PC-3 (cell line): ENCODE data around the gene ZNF528. TPM values are rescaled to one million over a fixed set of nuclear protein-coding genes. Genes with fewer than 3 reads are reported as not detected.

Experiments used
- ATAC-seq: fragments of 200-7000 bp; cut with Tn5 transposase; 2 replicates; pipeline ENCODE4 v1.9.1; 2020; ENCODE audit warnings: mild to moderate bottlenecking, moderate library complexity
- BruUV-seq: library from RNA; stranded (reverse); fragments of 400-500 nt; replicated peaks from 2 replicates; lab custom pipeline; 2021; lab: Mats Ljungman, UMichigan
- CTCF ChIA-PET: fragments of 300-600 bp; sonication (Branson Sonifier 250); formaldehyde crosslinking; loops from one replicate; lab custom pipeline; 2022; ENCODE audit warnings: antibody characterized with exemption; lab: Charles Lee
- POLR2A ChIA-PET: fragments of 300-600 bp; sonication (Branson Sonifier 250); formaldehyde crosslinking; loops from one replicate; lab custom pipeline; 2022; ENCODE audit warnings: antibody characterized with exemption; ENCODE audit not compliant: unreplicated experiment; lab: Charles Lee
- DNase-seq: peaks from one replicate; pipeline ENCODE4 v3.0.0-alpha.2; 2015
- H2AFZ ChIP-seq: fragments of 300-600 bp; sonication (generic); 2 replicates; pipeline ENCODE4 v1.6.0; 2016; ENCODE audit warnings: antibody characterized with exemption, low read length
- H3F3A ChIP-seq: fragments of 300-600 bp; sonication (generic); one replicate; pipeline ENCODE4 v1.6.0; 2017; ENCODE audit warnings: antibody characterized with exemption, low read length, control low read depth, mild to moderate bottlenecking; ENCODE audit not compliant: unreplicated experiment
- H3K27ac ChIP-seq: fragments of 300-600 bp; sonication (generic); 2 replicates; pipeline ENCODE4 v1.5.1; 2016; ENCODE audit warnings: mild to moderate bottlenecking, low read length
- H3K27me3 ChIP-seq: fragments of 300-600 bp; sonication (generic); 2 replicates; pipeline ENCODE4 v1.6.1; 2016; ENCODE audit warnings: low read length, mixed read lengths
- H3K36me3 ChIP-seq: fragments of 300-600 bp; sonication (generic); 2 replicates; pipeline ENCODE4 v1.6.1; 2016; ENCODE audit warnings: low read depth, mixed run types, low read length, mixed read lengths
- H3K4me1 ChIP-seq: fragments of 300-600 bp; sonication (generic); 2 replicates; pipeline ENCODE4 v1.5.1; 2016; ENCODE audit warnings: low read length; ENCODE audit not compliant: insufficient read depth
- H3K4me2 ChIP-seq: fragments of 300-600 bp; sonication (generic); 2 replicates; pipeline ENCODE4 v1.6.0; 2016; ENCODE audit warnings: low read length
- H3K4me3 ChIP-seq: fragments of 300-600 bp; sonication (generic); 2 replicates; pipeline ENCODE4 v1.5.1; 2016; ENCODE audit warnings: mild to moderate bottlenecking, low read length, mixed read lengths
- H3K79me2 ChIP-seq: fragments of 300-600 bp; sonication (generic); 2 replicates; pipeline ENCODE4 v1.6.1; 2017; ENCODE audit warnings: low read length, mixed read lengths
- H3K9ac ChIP-seq: fragments of 300-600 bp; sonication (generic); 2 replicates; pipeline ENCODE4 v1.6.0; 2016; ENCODE audit warnings: mild to moderate bottlenecking, low read length
- H3K9me2 ChIP-seq: fragments of 300-600 bp; sonication (generic); replicated peaks from 2 replicates; pipeline ENCODE4 v1.6.1; 2016; ENCODE audit warnings: mixed run types, low read length, mixed read lengths
- H3K9me3 ChIP-seq: fragments of 300-600 bp; sonication (generic); 2 replicates; pipeline ENCODE4 v1.6.1; 2016; ENCODE audit warnings: low read length, mixed read lengths
- H4K20me1 ChIP-seq: fragments of 300-600 bp; sonication (generic); 2 replicates; pipeline ENCODE4 v1.6.1; 2016; ENCODE audit warnings: low read length, mixed read lengths
- CTCF ChIP-seq: fragments of 300-600 bp; sonication (generic); conservative IDR thresholded peaks from 2 replicates; pipeline ENCODE4 v1.5.1; 2017; ENCODE audit warnings: antibody characterized with exemption, low read depth, mild to moderate bottlenecking, low read length
- EZH2 ChIP-seq: fragments of 300-600 bp; sonication (generic); IDR thresholded peaks from one replicate; pipeline ENCODE4 v1.6.1; 2017; ENCODE audit warnings: antibody characterized with exemption, mild to moderate bottlenecking, low read length; ENCODE audit not compliant: unreplicated experiment
- EZH2phosphoT487 ChIP-seq: fragments of 300-600 bp; sonication (generic); IDR thresholded peaks from 2 replicates; pipeline ENCODE4 v1.6.1; 2018; ENCODE audit warnings: mild to moderate bottlenecking, antibody characterized with exemption, low read length, borderline replicate concordance
- intact Hi-C: fragments of 100-400 bp; cut with micrococcal nuclease; formaldehyde crosslinking; loops from 2 replicates; pipeline ENCODE4 v1.9.0; 2023
- total RNA-seq: library from RNA; depleted of rRNA; stranded (reverse); fragments of >200 nt; gene quantifications from 2 replicates; pipeline ENCODE4 v1.2.3, GENCODE V29; 2014

ZNF528 gene
- total RNA-seq, 1 experiment from 2014 or later = 5.7 TPM

DNA sequence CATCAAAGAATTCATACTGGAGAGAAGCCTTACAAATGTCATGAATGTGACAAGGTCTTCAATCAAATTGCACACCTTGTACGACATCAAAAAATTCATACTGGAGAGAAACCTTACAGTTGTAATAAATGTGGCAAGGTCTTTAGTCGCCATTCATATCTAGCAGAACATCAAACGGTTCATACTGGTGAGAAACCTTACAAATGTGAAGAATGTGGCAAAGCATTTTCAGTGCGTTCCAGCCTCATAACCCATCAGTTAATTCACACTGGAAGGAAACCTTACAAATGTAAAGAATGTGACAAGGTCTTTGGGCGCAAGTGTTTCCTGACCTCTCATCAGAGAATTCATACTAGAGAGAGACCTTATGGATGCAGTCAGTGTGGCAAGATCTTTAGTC, 18.1 kb downstream of the ZNF528 start:
- Histone ChIP-seq H3K79me2 (no peaks in the 10 kb centered on the region), H3K4me3 (no peak overlapping the region), H2AFZ (no peak overlapping the region), H3F3A (no peaks in the 10 kb centered on the region), H3K9me3 (peaks cover 69% of the 10 kb centered on the region), H3K9me2 (no peaks in the 10 kb centered on the region), H3K27me3 (no peaks in the 10 kb centered on the region), H3K9ac (no peak overlapping the region), H3K4me2 (no peak overlapping the region), H3K4me1 (no peaks in the 10 kb centered on the region), H4K20me1 (no peaks in the 10 kb centered on the region), H3K27ac (no peak overlapping the region), H3K36me3 (peaks cover 4% of the 10 kb centered on the region; the same call in 1 of the 2 replicates)
- TF ChIP-seq CTCF (no peak), EZH2phosphoT487 (no peak), EZH2 (no peak)
- CTCF ChIA-PET = no interaction called here
- intact Hi-C loops = no loop called here
- DNase-seq = no peak
- POLR2A ChIA-PET = no interaction called here
- no TSS peak for BruUV-seq
- no peak for ATAC-seq

DNA sequence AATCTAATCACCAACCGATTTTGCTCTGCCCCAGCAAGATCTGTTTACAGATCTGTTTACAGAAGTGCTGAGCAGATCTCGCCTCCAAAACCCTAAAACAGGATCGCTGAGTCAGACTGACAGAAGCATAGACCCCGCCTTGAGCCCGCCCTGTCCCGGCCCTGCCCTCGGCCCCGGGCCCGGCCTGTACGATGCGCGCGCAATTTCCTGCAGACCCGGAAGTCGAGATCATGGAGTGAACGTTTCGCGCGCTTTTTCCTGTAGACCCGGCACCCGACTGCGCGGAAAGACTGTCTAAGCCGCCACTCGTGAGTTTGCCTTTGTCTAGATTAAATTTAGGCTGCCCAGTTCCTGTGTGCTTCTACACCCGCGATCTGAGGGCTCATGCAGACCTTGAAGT, 31.3 kb downstream of the ZNF528 start, which contains the start of gene ZNF534:
Gene ZNF534, plus strand, starts transcription at position 212 of the 400 bp plus-strand sequence. CDS start 2,327 bp downstream, outside the sequence.
- POLR2A ChIA-PET = no interaction called here
- no peaks in the 10 kb centered on the region for H4K20me1 ChIP-seq
- TF ChIP-seq EZH2phosphoT487 (no peak), EZH2 (no peak), CTCF (no peak)
- ATAC-seq = no peak
- H3K4me1 ChIP-seq = no peaks in the 10 kb centered on the region
- no peaks in the 10 kb centered on the region for H3K79me2 ChIP-seq
- H3K9me2 ChIP-seq = no peaks in the 10 kb centered on the region
- intact Hi-C loops = no loop called here
- no peaks in the 10 kb centered on the region for H3K27me3 ChIP-seq
- CTCF ChIA-PET = no interaction called here
- H3K9ac ChIP-seq = no peak within 1 kb of the TSS
- no peak within 1 kb of the TSS for H3K4me3 ChIP-seq
- no peak for DNase-seq
- BruUV-seq = no TSS peak
- H2AFZ ChIP-seq = no peak within 1 kb of the TSS
- H3F3A ChIP-seq = no peaks in the 10 kb centered on the region
- H3K36me3 ChIP-seq = peaks cover 8% of the 10 kb centered on the region; the same call in 1 of the 2 replicates
- peaks cover 46% of the 10 kb centered on the region for H3K9me3 ChIP-seq
- no peak within 1 kb of the TSS for H3K4me2 ChIP-seq
- no peak within 1 kb of the TSS for H3K27ac ChIP-seq

- no peak for ATAC-seq
Observed at GRCh38 chr19:52442179-52442578, 44.5 kb downstream of the ZNF528 start.

More at GRCh38 chr19:52442179-52442578, 44.5 kb downstream of the ZNF528 start:
- Histone ChIP-seq H3K4me3 (no peak overlapping the region), H3K27ac (no peak overlapping the region), H3K4me1 (no peaks in the 10 kb centered on the region), H3K27me3 (no peaks in the 10 kb centered on the region), H3K36me3 (peaks cover under 1% of the 10 kb centered on the region; the same call in 1 of the 2 replicates), H3K79me2 (no peaks in the 10 kb centered on the region), H4K20me1 (no peaks in the 10 kb centered on the region), H2AFZ (no peak overlapping the region), H3F3A (no peaks in the 10 kb centered on the region), H3K9ac (no peak overlapping the region), H3K9me3 (peaks cover 54% of the 10 kb centered on the region), H3K4me2 (no peak overlapping the region), H3K9me2 (no peaks in the 10 kb centered on the region)
- no peak for TF ChIP-seq EZH2
- TF ChIP-seq EZH2phosphoT487 = no peak
- TF ChIP-seq CTCF = no peak
- ChIA-PET POLR2A (no interaction called here), CTCF (no interaction called here)
- BruUV-seq = no TSS peak
- intact Hi-C loops = no loop called here
- no peak for DNase-seq
